Raji (cell line): ENCODE measurements around the gene MID1.

ENCODE experiments used
- POLR2A ChIP-seq: IDR thresholded peaks from 2 replicates; pipeline ENCODE4 v1.6.1; 2011; ENCODE audit warnings: low read depth, low read length, control low read depth; ENCODE audit not compliant: insufficient read depth

The MID1 gene

DNA sequence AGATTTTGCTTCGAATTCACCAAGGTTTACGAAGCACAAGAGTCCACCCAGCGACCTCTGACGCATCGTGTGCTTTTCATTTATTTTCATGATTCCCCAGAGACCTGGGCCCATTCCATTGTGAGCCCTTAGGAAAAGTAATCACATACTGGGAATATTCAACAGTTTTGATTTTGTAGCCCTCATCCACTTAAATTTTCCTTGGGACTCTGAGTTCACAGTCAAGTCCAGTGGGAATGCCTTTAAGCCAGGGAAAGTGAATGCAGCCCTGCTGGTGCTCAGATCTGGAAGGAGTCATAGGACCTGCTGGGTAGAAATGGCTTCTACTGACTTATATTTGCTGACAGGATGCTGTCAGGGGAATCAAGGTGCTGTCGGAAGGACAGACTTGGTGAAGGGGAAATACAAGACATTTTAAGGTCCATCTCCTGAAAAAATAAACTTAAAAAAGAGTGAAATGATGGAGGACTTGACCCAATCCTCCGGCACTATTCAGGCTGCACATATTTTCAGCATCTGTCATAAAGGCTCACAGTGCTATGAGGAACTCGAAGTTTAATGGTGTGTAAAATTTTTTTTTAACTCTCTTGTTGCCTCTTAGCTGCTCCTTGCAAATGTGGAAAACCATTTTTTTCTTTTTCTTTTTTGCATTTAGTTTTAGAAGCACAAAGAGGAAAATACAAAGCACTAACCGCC lies 204.9 kb downstream of the MID1 start:
- TF ChIP-seq POLR2A, result no peak

DNA sequence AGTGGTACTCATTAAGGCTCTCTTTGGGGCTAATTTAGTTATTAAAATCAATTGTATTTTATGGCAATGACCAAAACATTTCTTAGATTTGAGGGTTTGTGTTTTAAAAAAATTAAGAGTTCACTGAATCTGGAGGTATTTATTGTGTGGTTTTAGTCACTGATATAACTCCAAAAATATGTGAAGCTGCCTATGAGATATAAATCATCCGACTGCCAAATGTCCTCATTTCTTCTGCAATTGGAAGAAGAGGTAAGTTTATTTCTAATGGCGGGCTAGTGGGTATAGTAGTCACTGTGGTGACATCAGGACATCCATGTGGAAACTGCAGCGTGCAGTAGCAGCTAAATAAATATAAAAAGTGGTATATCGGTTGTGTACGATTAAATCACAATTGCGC lies 205.5 kb downstream of the MID1 start:
- no peak for TF ChIP-seq POLR2A

DNA sequence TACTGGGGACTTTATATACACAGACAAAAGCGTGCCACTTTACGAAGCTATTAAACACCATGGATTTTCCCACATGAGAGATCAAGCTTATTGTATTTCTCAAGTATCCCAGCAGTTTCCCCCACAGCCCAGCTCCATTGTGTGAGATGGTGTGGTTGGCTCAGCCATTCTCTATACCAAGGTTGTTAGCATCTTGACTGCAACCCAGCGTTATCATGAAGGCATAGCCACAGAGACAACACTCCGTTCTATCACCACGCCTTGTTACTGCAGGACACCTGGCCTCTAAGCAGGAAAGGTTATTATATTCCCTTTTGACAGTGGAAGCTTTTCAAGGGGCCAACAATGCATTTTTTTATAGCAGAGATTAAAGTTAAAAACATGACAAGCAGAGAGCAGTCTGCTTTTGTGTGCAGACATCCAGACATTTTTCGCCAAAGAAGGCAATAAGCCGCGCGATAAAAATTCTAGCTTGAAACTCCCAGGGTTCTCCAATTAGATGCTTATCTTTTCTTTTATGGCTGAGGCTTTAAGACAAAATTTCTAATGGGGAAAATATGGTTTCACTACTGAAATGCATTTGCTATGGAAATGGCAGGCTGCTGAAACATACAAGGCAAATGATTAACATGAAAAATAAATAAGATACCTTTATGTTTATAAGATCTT lies 206.1 kb downstream of the MID1 start:
- TF ChIP-seq POLR2A, result no peak

DNA sequence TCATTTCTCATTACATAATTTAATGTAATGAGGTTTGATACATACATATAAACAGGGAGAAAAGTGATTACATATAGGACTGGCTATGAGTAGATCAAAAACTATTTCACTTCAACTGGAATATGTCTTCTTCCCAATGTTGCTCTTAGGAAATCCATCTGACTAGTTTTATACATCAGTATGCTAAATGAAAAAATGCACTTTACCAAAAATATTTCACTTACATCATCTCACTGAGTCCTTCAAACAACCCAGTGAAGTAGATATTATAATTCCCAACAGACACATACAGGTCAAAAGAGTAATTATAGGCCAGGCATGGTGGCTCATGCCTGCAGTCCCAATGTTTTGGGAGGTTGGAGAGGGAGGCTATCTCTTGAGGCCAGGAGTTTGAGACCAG lies 215.9 kb downstream of the MID1 start:
- TF ChIP-seq POLR2A, result no peak

DNA sequence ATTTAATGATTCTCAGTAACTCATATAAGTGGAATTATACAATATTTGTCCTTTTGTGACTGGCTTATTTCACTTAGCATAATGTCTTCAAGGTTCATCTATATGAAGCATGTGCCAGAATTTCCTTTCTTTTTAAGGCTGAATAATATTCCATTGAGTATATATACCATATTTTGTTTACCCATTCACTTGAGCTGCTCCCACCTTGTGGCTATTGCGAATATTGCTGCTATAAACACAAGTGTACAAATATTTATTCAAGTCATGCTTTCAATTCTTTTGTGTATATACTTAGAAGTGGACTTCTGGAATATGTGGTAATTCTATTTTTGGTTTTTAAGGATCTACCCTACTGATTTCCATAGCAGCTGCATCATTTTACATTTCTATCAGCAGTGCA lies 219.1 kb downstream of the MID1 start:
- TF ChIP-seq POLR2A, result no peak

DNA sequence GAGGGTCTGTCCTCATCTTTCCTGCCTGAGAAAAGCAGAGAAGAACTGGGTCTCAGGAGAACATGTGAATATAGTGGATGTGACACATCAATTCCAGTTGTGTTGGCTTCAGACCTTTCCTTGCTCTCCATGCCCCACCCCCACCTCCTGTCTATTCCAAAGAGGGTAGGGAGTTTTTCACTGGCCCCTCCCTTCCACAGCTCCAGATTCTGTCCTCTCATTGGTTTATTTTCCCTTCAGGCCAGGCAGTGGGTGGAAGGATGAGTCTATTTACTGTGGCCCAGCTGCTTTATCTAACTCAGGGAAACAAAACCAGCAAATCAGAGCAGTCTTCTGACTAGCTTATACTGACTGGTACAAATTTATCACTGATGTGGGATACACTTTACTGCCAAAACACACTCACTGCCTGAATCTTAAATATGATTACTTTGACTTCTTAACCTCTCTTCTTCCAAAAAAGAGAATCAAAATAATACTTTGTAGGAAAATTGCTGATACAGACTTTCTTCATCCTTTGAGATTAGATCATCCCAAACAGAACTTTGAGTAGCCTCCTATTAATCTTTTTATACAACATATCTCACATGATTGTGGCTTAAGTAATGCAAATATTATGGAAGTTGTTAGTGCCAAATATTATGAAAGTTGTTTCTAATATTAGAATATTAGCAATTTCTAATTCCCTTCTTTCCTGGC lies 221.2 kb downstream of the MID1 start:
- TF ChIP-seq POLR2A, result no peak

DNA sequence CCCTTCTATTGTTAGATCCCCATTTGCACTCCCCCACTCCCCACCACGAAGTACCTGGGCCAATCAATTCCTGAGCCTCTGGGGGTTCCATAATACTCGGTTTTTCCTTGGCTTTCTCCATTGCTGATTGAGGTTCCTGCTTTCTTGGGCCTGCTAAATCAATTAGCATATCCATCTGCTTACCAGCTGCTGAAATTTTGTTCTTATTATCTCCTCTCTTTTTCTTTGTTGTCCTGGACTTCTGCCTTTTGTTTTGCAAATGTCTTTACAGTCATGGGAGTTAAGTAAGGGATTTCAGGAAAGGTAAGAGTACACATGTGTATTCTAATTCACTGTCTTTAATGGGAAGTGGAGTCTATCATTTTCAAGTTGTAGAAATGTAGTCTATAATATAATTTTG lies 222.2 kb downstream of the MID1 start:
- no peak for TF ChIP-seq POLR2A

DNA sequence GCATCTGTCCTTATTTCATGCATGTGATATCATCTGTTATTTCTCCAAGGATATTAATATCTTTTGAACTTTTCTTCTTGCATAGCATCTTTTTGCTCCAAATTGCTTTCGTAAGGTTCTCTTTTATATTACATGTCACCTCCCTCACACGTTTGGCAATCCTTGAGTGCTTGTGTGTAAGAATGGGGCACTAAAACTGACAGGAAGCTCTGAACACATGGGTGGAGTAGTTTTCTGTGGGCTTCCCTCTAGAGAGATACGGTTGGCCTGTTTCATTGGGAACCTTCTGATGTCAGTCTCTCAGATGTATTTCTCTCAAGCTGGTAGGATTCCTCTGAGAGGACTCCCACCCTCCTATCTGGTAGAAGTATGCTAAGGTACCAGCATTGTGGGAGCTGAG lies 223.0 kb downstream of the MID1 start:
- TF ChIP-seq POLR2A, result no peak

DNA sequence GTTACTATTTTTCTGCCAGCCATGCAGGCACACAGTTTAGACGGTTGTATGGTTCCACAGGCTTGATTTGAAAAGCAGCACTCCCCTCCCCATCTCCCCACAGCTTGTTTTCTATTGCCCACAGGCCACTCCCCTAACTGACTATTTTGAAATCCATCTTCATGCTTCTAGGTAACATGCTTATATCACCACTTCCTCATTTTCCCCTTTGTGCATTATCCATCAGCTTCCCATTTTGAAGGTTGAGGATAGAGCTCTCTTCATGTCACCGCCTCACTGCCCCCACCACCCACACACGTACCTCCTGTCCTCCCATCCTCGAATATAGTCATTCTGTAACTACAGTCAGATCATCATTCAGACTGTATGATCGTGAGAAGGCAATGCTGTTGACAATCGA lies 224.7 kb downstream of the MID1 start:
- TF ChIP-seq POLR2A, result no peak
